CD4-positive, alpha-beta T cell treated with Interleukin-17A for 1 hour (primary cell): ENCODE results near the gene FLVCR2.

ENCODE experiments used
- DNase-seq: peaks from one replicate; pipeline ENCODE4 v3.0.0-alpha.2; 2020

FLVCR2 gene, protein sequence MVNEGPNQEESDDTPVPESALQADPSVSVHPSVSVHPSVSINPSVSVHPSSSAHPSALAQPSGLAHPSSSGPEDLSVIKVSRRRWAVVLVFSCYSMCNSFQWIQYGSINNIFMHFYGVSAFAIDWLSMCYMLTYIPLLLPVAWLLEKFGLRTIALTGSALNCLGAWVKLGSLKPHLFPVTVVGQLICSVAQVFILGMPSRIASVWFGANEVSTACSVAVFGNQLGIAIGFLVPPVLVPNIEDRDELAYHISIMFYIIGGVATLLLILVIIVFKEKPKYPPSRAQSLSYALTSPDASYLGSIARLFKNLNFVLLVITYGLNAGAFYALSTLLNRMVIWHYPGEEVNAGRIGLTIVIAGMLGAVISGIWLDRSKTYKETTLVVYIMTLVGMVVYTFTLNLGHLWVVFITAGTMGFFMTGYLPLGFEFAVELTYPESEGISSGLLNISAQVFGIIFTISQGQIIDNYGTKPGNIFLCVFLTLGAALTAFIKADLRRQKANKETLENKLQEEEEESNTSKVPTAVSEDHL

DNA sequence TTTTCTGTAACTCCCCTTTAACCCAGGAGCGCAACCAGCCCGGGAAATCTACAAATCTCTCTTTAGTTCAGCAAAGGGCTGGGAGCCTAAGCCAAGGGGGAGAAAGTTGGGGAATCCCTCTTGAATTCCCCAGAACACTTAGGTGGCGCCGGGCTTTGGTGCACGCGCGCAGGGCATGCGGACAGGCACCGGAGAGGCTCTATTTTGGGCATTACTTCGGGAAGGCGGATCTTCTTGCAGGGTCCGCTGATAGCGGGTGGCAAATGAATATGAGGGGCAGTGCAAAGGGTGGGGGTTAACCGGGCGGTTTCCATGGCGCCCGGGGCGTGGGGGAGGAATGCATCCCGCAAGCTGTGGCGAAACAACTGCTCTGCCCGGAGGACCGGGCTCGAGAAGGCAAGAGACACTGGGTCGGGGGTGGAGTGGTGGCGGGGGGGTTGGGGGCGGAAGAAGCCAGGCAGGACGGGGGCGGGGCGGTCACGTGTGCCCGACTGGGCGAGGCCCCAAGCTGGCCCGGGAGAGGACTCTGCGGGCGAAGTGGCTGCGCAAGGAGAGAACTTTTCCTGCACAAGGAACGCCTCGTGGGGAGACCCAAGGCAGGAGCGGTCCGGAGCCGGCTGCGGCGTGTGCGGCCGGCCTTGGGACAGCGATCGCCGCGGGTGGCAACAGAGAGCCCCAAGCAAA is at the start of gene FLVCR2:
TSS of gene FLVCR2 (plus strand) at position 519 of the 684 bp plus-strand sequence. CDS start 353 bp downstream, outside the sequence.
- peak; percentile 60 for DNase-seq

DNA sequence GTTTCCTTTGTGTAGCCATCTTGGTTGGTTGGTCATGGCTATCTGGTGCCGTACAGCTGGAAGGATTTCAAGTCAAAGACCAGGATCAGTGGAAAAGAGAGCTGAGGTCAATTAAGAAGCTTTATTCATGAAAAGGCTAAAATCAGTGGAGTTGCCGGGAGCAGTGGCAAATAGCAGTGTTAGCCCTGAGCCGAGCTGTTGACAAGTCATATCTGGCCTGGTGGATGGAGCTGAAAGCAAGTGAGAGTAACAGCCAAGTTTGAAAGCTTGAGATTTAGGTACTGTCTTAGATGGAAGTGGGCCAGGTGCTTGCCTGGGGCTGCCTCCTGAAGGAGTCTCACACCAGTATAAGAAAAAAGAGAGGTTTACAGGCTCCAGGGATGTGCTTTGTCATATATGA is 47.2 kb upstream of the FLVCR2 start:
- no peak for DNase-seq

DNA sequence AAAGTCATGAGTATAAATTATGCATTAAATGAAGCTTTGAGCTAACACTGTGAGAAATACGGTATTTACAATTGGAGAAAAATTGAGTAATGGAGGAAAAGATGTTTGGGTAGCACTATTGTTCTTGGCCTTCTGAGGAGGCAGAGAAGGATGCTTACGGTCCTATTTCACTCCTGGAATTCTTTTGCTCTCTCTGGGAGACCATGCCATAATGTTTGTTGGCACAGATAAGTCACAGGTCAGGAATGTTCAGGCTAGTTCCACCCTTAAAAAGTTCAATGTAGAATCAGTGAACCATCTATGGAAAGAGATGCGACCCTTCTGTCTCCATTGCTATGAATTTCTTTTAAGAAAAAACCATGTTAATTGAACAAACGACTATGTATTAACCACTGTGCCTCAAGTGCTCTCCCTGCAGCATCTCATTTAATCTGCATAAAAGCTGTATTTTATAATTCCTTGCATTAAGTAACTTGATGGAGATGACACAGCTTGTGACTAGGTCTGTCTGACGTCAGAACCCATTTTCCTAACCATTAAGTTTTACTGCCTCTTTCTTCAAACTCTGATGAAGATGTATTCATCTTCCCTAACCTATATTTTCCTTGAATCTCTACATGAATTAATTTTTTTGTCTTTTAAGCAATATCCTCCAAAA is 46.6 kb upstream of the FLVCR2 start:
- DNase-seq, result no peak

DNA sequence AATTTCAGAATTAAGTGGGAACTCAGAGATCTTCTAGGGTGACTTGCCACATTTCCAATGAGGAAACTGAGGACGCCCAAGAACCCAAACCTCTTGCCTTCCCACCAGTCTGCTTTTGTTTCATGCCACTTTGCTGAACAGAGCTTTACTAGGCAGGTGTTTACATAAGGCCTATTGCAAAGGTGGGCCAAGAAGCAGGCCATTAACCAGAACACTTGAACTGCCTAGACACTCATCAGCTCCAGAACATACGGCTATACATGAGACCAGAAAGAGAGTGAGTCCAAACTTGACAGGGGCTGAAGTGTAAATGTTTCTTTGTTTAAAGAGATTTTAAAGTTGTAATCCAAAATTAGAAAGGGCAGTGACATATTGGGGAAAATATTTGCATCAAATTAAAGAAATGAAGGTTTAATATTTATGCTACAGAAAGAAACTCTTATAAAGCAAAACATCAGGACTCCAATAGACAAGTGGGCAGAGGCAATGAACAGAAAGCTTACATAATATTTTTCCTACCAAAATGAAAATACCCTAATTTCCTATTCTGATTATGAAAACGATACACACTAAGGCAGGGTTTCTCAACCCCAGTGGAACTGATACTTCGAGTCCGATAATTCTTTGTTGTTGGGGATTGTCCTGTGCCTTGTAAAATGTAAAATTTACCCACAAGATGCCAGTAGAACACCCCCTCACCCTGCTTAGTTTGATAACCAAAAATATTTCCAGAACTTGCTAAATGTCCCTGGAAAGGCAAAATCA is 44.4 kb upstream of the FLVCR2 start:
- DNase-seq, result no peak

DNA sequence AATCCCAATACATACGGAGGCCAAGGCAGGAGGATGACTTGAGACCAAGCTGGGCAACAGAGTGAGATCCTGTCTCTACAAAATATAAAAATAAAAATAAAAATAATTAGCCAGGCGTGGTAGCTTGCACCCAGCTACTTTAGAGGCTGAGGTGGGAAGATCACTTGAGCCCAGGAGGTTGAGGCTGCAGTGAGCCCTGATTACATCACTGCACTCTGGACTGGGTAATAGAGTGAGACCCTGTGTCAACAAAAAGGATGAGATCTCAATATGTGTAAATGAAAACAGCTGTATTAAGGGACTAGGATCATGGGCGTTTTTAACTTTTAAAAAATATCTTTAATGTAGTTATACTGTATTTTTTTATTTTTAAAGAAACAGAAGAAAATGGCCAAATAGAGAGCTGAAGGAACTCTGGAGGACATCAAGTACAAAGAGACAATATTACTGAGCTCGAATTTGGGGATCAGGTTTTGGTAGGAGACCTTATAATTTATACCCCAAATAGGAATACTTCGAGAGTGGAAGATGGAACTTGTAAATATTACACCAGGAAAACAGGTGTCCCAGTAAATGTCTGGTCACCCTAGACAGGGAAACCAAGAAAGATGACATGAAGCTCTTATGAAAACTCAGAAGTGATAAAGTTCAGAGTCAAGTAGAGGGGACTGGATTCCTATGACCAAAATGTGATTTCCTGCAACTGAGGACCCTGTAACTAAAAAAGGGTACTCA is 43.1 kb upstream of the FLVCR2 start:
- DNase-seq, result no peak

DNA sequence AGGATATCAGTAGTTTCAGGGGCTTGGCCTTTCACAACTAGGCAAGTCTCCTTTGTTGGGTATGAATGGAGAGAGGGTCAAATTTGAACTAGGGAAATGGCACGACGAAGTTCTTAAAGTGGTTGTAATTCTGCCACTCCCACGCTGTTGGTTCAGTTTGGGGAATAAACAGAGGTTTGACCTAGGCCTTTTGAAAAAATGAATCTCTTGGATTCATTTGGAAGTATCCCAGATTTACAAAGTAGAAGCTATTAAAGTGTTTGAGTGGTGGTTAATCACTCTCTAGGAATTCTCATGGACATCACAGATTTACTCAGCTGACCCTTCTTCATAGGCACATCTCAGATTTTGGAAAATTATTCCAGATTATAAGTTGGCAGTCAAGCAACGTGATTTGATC is 41.3 kb upstream of the FLVCR2 start:
- no peak for DNase-seq

DNA sequence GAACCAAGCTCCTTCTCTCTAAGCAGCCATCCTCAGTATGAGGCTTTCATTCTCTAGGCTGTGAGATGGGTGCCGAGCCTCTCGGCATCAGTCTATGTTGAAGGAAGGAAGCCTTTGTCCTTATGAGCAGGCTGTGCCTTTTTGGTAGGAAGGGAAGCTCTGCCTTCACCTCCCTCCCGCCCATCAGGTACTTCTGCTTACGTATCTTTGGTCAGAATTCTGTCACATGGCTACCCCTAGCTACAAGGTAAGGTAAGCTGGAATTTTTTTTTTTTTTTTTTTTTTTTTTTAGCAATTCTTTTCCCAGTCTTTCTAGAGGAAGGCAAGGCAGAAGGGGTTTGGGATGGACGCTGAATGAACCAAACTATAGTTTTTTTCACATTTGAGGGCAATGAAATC is 39.3 kb upstream of the FLVCR2 start:
- peak; percentile 40 for DNase-seq

DNA sequence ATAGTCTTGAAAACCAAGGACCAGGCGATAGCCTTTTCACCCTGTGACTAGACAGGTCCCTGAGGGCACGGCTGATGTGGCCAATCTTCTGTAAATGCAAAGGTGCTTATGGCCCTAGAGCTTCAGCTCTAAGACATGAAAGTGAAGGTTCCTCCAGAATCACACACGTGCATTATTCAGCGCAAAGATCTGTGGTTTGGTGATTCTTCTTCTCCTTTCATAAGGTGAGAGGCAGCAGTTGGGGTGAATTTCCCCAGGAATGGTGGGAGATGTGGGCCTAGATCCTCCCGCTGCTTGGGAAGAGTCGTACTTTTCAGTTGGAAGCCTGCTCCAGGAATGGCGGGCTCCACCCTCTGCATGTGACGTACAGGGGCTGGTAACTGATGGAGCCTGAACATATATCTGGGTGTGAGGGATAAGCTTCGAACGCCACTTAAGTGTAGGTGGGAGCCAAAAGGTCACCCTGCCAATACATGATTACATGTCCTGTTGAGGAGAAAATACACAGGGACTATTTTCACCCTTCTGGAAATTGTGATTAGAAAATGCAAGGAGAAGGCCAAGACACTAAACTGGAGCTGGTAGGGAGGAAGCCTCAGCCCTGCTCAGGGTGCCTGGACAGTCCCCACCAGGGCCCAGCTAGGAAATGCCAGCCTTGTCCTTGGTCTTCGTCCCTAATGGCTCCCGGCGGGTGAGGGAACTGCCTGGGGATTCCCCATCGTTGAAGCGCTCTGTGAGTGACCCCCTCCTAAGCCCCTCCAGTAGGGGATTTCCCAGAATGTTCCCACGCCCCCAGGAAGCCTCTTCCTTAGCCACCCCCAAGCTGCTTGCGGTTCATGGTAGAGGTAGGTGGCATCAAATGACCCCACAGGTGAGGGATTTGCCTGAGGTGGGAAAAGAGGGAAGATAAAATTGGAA is 38.6 kb upstream of the FLVCR2 start:
- peak; percentile 71 for DNase-seq

DNA sequence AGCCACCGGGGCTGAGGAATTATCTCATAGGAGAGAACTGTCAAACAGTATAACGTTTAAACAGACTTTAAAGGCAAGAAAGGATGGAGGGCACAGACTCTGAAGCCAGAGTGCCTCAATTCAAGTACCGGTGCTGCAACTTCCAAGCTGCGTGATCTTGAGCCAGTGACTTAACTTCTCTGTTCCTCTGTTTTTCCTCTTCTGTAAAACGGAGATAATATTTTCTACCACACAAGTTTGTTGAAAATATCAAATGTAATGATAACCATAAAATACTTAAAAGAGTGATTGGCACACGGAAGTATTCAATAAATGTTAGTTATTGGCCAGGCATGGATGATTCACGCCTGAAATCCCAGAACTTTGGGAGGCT is 38.0 kb upstream of the FLVCR2 start:
- DNase-seq, result no peak

DNA sequence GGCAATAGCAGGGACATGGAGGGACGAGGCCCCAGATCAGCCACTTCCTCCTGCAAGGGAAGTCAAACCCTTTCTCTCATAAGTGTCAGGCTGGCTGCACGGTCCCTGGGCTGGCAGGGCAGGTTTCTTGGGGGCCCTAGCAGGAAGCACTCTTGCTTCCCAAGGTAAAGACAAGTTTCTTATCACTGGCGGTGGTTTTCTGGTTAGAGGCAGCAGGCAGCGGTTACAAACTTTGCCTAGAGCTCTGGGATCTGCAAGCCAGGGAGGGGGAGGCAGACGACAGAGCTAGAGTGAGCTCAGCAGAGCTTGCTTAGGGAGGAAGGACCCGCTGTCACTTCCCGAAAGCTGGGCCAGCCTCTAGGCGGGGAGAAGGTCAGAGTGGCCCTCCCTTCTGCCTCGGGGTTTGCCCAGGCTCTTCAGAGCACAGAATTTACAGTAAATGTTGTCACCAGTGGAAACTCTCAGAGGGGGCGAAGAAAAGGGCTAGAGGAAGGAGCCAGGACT is 35.8 kb upstream of the FLVCR2 start:
- DNase-seq, result peak; percentile 85

DNA sequence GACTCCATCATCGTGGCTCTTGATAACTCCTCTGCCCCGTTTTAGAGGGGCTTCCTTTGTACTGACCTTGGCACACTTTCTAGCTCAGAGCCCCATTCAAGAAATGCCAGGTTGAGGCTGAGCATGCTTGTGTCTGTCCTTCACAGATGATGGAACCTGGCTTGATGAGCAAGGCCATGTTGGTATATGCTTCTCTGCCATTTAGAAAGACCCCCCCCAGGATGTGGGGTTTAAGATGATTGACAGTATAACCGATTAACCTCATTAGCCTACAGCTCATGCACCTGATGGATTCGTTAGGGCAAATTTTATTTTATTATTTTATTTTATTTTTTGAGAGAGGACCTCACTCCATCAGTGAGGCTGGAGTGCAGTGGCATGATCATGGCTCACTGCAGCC is 35.2 kb upstream of the FLVCR2 start:
- DNase-seq, result no peak

DNA sequence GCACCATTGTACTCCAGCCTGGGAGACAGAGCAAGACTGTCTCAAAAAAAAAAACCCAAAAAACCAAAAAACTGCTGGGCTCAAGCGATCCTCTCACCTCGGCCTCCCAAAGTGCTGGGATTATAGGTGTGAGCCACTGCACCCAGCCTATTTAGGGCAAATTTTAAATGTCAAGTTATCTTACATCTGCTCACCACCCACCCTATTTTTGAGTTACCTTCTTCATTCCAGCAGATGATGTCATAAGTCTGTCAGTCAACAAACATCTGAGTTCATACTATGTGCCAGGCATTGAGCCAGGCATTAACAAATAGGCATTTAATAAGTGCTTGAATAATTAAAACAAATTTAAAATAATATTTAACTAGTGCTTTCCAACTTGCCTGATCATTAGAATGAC is 34.6 kb upstream of the FLVCR2 start:
- no peak for DNase-seq

DNA sequence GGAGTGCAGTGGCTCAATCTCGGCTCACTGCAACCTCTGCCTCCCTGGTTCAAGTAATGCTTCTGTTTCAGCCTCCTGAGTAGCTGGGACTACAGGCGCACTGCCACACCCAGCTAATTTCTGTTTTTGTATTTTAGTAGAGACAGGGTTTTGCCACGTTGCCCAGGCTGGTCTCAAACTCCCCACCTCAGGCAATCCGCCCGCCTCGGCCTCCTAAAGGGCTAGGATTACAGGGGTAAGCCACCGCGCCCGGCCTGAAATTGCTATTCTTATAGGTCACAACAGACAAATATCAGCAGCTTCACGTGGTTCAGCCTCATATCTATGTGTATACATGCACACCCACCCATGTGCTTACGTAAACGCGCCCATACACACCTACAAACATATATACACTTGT is 32.5 kb upstream of the FLVCR2 start:
- DNase-seq, result no peak

DNA sequence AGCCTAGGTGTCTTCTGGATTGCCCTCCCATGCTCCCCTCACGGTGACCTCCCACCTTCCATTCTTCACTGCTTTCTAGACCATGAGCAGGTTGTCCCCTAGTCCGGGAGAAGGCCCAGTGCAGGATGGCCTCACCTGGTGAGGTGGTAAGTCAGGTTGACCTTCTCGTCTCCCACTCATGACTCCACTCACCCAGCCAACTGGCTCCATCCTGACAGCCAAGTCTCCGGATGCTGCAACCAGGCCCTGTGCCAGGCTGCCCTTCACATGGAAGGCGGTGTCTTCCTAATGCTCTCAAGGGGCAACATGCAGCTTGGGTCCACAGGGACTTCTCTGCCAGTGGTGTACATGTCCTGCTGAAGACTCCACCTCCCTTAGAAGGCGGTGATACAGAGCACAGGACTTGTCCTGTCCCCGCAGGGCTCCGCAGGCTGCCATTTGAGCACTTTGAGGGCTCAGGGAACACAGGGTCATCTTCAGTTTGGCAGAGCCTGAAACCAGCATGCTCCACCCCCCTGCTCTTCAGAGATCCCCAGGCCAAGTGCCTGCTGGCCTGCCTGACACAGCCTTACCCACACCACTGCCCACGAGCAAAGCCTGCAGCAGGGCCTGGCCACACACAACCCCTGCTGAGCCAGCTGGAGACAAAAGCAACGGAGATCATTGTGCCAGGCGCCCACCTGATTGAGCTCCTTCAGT is 30.7 kb upstream of the FLVCR2 start:
- DNase-seq, result no peak

DNA sequence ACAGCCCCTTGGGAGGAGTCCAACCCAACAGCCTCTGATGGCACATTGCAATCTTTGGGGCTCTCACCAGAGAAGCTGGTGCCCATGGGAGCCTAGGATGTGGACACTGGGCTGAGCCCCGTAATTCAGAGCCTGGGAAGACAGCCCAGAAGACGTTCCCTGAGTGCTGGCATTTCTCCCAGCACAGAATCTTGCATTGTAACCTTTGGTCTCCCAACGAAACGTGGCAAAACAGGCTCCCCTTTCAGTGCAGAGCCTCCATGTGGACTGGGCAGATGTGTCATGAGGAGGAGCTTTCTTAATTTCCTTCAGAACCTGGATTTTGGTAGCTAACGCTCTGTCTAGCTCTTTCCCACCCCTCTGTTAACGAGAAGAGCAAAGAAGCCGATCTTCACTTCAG is 29.9 kb upstream of the FLVCR2 start:
- DNase-seq, result no peak

DNA sequence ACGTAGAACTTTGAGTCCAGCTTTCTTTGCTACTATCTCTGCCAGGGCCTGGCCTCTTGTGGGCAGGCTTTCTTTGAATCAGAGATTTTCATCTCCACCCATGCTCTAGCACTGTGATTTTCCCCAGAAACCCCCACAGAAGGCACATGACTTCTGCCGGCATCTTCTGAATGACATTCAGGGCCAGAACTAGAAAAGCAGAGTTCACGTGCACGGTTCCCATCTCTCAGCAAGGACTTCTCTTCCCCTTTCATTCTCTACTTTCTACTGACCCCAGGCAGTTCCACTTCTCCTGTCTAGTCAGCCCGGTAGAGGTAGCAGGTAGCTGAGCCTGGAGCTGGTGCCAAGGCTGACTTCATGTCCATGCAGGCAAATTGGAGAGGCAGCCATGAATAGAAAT is 29.3 kb upstream of the FLVCR2 start:
- no peak for DNase-seq

DNA sequence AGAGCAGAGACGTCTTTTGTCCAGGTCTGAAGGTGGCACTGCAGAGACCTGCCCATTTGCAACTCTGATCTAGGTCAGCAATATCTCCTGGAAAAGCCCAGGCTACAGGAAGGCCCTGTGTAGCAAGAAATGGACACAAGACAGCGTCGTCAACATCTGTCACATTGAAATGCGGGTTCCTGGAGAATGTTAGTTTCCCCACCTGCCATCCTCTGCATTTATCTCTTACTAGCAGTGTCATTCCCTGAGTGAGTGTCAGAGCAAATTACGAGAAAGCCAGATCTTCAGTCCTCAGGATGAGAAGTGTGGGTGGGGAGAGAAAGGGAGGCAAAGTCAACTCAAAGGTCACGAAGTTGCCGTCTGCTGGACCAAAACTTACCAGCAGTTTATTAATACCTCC is 27.4 kb upstream of the FLVCR2 start:
- no peak for DNase-seq

DNA sequence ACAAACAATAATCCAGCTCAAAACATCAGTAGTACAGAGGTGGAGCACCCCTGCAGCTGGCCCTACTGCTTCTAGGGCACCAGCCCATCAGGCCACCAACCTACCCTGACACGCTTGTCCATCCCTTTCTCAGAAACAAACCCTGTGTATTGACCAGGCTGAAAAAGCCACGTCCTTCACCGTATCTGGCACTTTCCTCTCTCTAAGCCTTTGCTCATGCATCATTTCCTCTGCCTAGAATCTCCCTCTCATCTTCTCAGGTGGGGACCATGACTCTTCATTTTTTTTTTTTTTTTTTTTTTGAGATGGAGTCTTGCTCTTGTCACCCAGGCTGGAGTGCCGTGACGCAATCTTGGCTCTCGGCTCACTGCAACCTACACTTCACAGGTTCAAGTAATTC is 25.3 kb upstream of the FLVCR2 start:
- no peak for DNase-seq

DNA sequence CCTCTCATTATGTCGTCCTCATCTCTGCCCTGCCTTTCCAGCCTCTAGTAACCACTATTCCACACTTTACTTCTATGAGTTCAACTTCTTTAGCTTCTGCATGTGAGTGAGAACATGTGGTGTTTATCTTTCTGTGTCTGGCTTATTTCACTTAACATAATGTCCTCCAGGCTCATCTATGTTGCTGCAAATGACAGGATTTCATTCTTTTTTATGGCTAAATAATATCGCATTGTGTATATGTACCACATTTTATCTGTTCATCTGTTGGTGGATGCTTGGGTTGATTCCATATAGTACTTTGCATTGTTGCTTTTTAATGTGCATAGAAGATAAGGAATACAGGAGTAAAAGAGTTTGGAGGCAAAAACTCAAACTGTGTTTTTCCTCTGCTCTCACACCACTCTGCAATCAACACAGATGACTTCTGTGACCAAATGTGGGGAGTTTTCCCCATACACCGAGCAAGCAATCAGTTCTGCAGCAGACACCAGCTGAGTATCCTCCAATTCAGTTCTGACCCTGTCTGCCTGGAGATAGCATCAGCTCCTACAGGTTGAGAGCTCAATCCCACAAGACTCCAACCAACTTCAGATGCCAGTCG is 24.6 kb upstream of the FLVCR2 start:
- no peak for DNase-seq

DNA sequence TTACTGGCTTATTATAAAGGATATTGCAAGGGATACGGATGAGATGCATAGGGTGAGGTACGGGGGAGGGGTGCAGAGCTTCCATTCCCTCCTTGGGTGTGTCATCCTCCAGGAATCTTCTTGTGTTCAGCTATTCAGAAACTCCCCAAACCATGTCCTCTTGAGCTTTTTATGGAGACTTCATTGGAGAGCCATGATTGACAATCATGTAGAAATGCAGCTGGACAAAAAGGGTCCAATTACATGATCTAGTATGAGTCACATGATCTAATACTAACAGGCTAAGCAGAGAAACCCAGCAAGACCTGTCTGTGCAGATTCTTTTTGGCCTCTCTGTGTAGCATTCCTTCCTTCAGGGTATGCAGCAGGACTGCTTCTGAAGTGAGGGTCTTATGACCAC is 23.9 kb upstream of the FLVCR2 start:
- DNase-seq, result no peak
